ENCODE measurements around the gene DNAH9. TPM values are rescaled to one million over a fixed set of nuclear protein-coding genes. Genes with fewer than 3 reads are reported as not detected.

Gene DNAH9
- polyA plus RNA-seq, 1 donor from 2014 or later, result 2.0 TPM

- no peak for TF ChIP-seq TAF1 (IDR thresholded peaks at IDR 0.05; ENCODE audit: low read depth)
- no peak for TF ChIP-seq EZH2 (IDR thresholded peaks at IDR 0.05; ENCODE audit: borderline replicate concordance, insufficient read depth, low read length, poor library complexity, severe bottlenecking)
- no peak for TF ChIP-seq CTCF (IDR thresholded peaks at IDR 0.05; ENCODE audit: poor library complexity, severe bottlenecking)
- no peak for TF ChIP-seq POLR2AphosphoS5 (IDR thresholded peaks at IDR 0.05)
- no peak for TF ChIP-seq SMC3 (conservative IDR thresholded peaks at IDR 0.05; ENCODE audit: poor library complexity)
- no peak for TF ChIP-seq EP300 (conservative IDR thresholded peaks at IDR 0.05; ENCODE audit: poor library complexity, severe bottlenecking)
- TF ChIP-seq, protein P1, sequence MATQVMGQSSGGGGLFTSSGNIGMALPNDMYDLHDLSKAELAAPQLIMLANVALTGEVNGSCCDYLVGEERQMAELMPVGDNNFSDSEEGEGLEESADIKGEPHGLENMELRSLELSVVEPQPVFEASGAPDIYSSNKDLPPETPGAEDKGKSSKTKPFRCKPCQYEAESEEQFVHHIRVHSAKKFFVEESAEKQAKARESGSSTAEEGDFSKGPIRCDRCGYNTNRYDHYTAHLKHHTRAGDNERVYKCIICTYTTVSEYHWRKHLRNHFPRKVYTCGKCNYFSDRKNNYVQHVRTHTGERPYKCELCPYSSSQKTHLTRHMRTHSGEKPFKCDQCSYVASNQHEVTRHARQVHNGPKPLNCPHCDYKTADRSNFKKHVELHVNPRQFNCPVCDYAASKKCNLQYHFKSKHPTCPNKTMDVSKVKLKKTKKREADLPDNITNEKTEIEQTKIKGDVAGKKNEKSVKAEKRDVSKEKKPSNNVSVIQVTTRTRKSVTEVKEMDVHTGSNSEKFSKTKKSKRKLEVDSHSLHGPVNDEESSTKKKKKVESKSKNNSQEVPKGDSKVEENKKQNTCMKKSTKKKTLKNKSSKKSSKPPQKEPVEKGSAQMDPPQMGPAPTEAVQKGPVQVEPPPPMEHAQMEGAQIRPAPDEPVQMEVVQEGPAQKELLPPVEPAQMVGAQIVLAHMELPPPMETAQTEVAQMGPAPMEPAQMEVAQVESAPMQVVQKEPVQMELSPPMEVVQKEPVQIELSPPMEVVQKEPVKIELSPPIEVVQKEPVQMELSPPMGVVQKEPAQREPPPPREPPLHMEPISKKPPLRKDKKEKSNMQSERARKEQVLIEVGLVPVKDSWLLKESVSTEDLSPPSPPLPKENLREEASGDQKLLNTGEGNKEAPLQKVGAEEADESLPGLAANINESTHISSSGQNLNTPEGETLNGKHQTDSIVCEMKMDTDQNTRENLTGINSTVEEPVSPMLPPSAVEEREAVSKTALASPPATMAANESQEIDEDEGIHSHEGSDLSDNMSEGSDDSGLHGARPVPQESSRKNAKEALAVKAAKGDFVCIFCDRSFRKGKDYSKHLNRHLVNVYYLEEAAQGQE (IDR thresholded peaks at IDR 0.05; ENCODE audit: borderline replicate concordance), result no peak
- TF ChIP-seq MXI1 (conservative IDR thresholded peaks at IDR 0.05; ENCODE audit: poor library complexity, severe bottlenecking), result no peak
- TF ChIP-seq RAD21 (conservative IDR thresholded peaks at IDR 0.05), result no peak
- Histone ChIP-seq H3K4me2 (ENCODE audit: low read length) (no peak overlapping the region), H3K36me3 (ENCODE audit: insufficient read depth, low read length) (no peaks in the 10 kb centered on the region), H2AFZ (ENCODE audit: low read depth, low read length) (no peak overlapping the region), H3K9me3 (ENCODE audit: low read length) (no peaks in the 10 kb centered on the region), H3K27me3 (ENCODE audit: insufficient read depth, low read depth, low read length) (no peaks in the 10 kb centered on the region), H3K4me3 (ENCODE audit: low read length) (no peak overlapping the region), H3K9ac (ENCODE audit: low read length) (no peak overlapping the region), H4K20me1 (ENCODE audit: insufficient read depth) (no peaks in the 10 kb centered on the region), H3K79me2 (replicated peaks; ENCODE audit: insufficient read depth, low read length) (no peaks in the 10 kb centered on the region), H3F3A (ENCODE audit: insufficient read depth, low read length, poor library complexity, severe bottlenecking) (no peaks in the 10 kb centered on the region), H3K27ac (ENCODE audit: low read length) (no peak overlapping the region), H3K9me2 (ENCODE audit: insufficient read depth, low read length) (no peaks in the 10 kb centered on the region)
These were observed 215.6 kb downstream of the DNAH9 start for GRCh38 chr17:11813871-11814270.

- H3K9ac ChIP-seq (ENCODE audit: low read length), result no peak overlapping the region
- no peaks in the 10 kb centered on the region for H3F3A ChIP-seq (ENCODE audit: insufficient read depth, low read length, poor library complexity, severe bottlenecking)
- no peak overlapping the region for H2AFZ ChIP-seq (ENCODE audit: low read depth, low read length)
- no peaks in the 10 kb centered on the region for H3K79me2 ChIP-seq (replicated peaks; ENCODE audit: insufficient read depth, low read length)
- no peaks in the 10 kb centered on the region for H3K27me3 ChIP-seq (ENCODE audit: insufficient read depth, low read depth, low read length)
- TF ChIP-seq RAD21 (conservative IDR thresholded peaks at IDR 0.05) (no peak), EP300 (conservative IDR thresholded peaks at IDR 0.05; ENCODE audit: poor library complexity, severe bottlenecking) (no peak), CTCF (IDR thresholded peaks at IDR 0.05; ENCODE audit: poor library complexity, severe bottlenecking) (no peak), POLR2AphosphoS5 (IDR thresholded peaks at IDR 0.05) (no peak), TAF1 (IDR thresholded peaks at IDR 0.05; ENCODE audit: low read depth) (no peak), EZH2 (IDR thresholded peaks at IDR 0.05; ENCODE audit: borderline replicate concordance, insufficient read depth, low read length, poor library complexity, severe bottlenecking) (no peak), MXI1 (conservative IDR thresholded peaks at IDR 0.05; ENCODE audit: poor library complexity, severe bottlenecking) (no peak), SMC3 (conservative IDR thresholded peaks at IDR 0.05; ENCODE audit: poor library complexity) (no peak)
- TF ChIP-seq, protein P1 (IDR thresholded peaks at IDR 0.05; ENCODE audit: borderline replicate concordance), result no peak
- no peak overlapping the region for H3K4me2 ChIP-seq (ENCODE audit: low read length)
- H3K27ac ChIP-seq (ENCODE audit: low read length), result no peak overlapping the region
- no peaks in the 10 kb centered on the region for H3K36me3 ChIP-seq (ENCODE audit: insufficient read depth, low read length)
- no peaks in the 10 kb centered on the region for H3K9me3 ChIP-seq (ENCODE audit: low read length)
- H3K4me3 ChIP-seq (ENCODE audit: low read length), result no peak overlapping the region
- H3K9me2 ChIP-seq (ENCODE audit: insufficient read depth, low read length), result no peaks in the 10 kb centered on the region
- H4K20me1 ChIP-seq (ENCODE audit: insufficient read depth), result no peaks in the 10 kb centered on the region
These were observed 216.5 kb downstream of the DNAH9 start for GRCh38 chr17:11814655-11815262.

All from neural cell (in vitro differentiated cells).